Measurements from ENCODE around the gene CPNE6.

- no peak for TF ChIP-seq CTCF (IDR thresholded peaks at IDR 0.05)
- no peak for TF ChIP-seq POLR2AphosphoS5 (IDR thresholded peaks at IDR 0.05)
- no peak for TF ChIP-seq EP300 (IDR thresholded peaks at IDR 0.05)
- no peak for TF ChIP-seq POLR2A (IDR thresholded peaks at IDR 0.05)
Observed at GRCh38 chr14:24103451-24103850, 32.1 kb downstream of the CPNE6 start.

Measured in suprapubic skin (tissue), 4 donors.